Caco-2 (cell line): Measurements from ENCODE around the gene CCNI2. TPM values are rescaled to one million over a fixed set of nuclear protein-coding genes. Genes with fewer than 3 reads are reported as not detected.

ENCODE experiments used
- BruUV-seq: library from RNA; stranded (reverse); fragments of 400-500 nt; replicated peaks from 2 replicates; lab custom pipeline; 2021; lab: Mats Ljungman, UMichigan
- CTCF ChIA-PET: fragments of 300-600 bp; sonication (Branson Sonifier 250); formaldehyde crosslinking; loops from one replicate; lab custom pipeline; 2022; ENCODE audit warnings: antibody characterized with exemption; lab: Charles Lee
- POLR2A ChIA-PET: fragments of 300-600 bp; sonication (Branson Sonifier 250); formaldehyde crosslinking; loops from one replicate; lab custom pipeline; 2022; ENCODE audit warnings: antibody characterized with exemption; lab: Charles Lee
- DNase-seq, 2 experiments: peaks; one replicate each; pipeline versions ENCODE4 v3.0.0 to v3.0.0-alpha.2; 2020 to 2022
- H3K27me3 ChIP-seq: replicated peaks from 2 replicates; pipeline ENCODE4 v1.6.0; 2011; ENCODE audit warnings: low read length; ENCODE audit not compliant: control insufficient read depth, insufficient read depth
- H3K36me3 ChIP-seq: 2 replicates; pipeline ENCODE4 v1.5.1; 2011; ENCODE audit warnings: low read length; ENCODE audit not compliant: control insufficient read depth, insufficient read depth
- H3K4me1 ChIP-seq: fragments of 250-450 bp; sonication (Bioruptor Pico); 2 replicates; pipeline ENCODE4 v1.5.1; 2020; ENCODE audit warnings: mild to moderate bottlenecking
- H3K4me3 ChIP-seq: 2 replicates; pipeline ENCODE4 v1.5.1; 2011; ENCODE audit warnings: low read depth, mild to moderate bottlenecking, control low read depth, low read length
- H3K9me3 ChIP-seq: fragments of 250-450 bp; sonication (Bioruptor Pico); 2 replicates; pipeline ENCODE4 v1.5.1; 2020; ENCODE audit warnings: mild to moderate bottlenecking, moderate library complexity
- H3K27ac Mint-ChIP-seq: one replicate; pipeline ENCODE4 v1.8.0; 2022; ENCODE audit warnings: mixed read lengths; ENCODE audit not compliant: unreplicated experiment
- H3K27me3 Mint-ChIP-seq: one replicate; pipeline ENCODE4 v1.8.0; 2022; ENCODE audit warnings: mixed read lengths; ENCODE audit not compliant: insufficient read depth, unreplicated experiment
- H3K36me3 Mint-ChIP-seq: one replicate; pipeline ENCODE4 v1.8.0; 2022; ENCODE audit warnings: mild to moderate bottlenecking, mixed read lengths; ENCODE audit not compliant: insufficient read depth, unreplicated experiment
- H3K4me1 Mint-ChIP-seq: one replicate; pipeline ENCODE4 v1.8.0; 2022; ENCODE audit warnings: low read depth, mixed read lengths; ENCODE audit not compliant: unreplicated experiment
- H3K4me3 Mint-ChIP-seq: one replicate; pipeline ENCODE4 v1.8.0; 2022; ENCODE audit warnings: mild to moderate bottlenecking, moderate library complexity, mixed read lengths; ENCODE audit not compliant: unreplicated experiment
- H3K9me3 Mint-ChIP-seq: one replicate; pipeline ENCODE4 v1.8.0; 2022; ENCODE audit warnings: mixed read lengths; ENCODE audit not compliant: unreplicated experiment
- CTCF ChIP-seq, 2 experiments: fragments of 200-600 bp in 1 of 2; IDR thresholded peaks; 1 replicate in 1 of 2; 2 replicates in 1 of 2; pipeline versions ENCODE4 v1.5.1 to v1.8.0; 2011 to 2022; ENCODE audit warnings: antibody characterized with exemption in 1 of 2, control low read depth in 1 of 2, inconsistent platforms in 1 of 2, low read depth in 1 of 2, low read length in 1 of 2, mild to moderate bottlenecking in 1 of 2, moderate library complexity in 1 of 2; ENCODE audit not compliant: insufficient read depth in 1 of 2, severe bottlenecking in 1 of 2, unreplicated experiment in 1 of 2
- intact Hi-C: fragments of 100-400 bp; cut with micrococcal nuclease; formaldehyde crosslinking; loops from one replicate; pipeline ENCODE4 v1.10.0; 2022; ENCODE audit not compliant: unreplicated experiment
- total RNA-seq: library from RNA; stranded (reverse); gene quantifications from 2 replicates; pipeline ENCODE4 v1.2.3, GENCODE V29; 2022

The CCNI2 gene
- total RNA-seq, 1 experiment from 2014 or later: 0.18 TPM

GRCh38 chr5:132766806-132767055 lies 19.5 kb downstream of the CCNI2 start:
- no peak for DNase-seq
- CTCF ChIA-PET: no interaction called here
- Histone ChIP-seq H3K36me3 (peaks cover 2% of the 10 kb centered on the region), H3K4me1 (peaks cover 10% of the 10 kb centered on the region), H3K27me3 (no peaks in the 10 kb centered on the region), H3K9me3 (no peaks in the 10 kb centered on the region), H3K4me3 (no peak overlapping the region)
- BruUV-seq: no TSS peak
- Mint-ChIP-seq H3K27ac (no peak overlapping the region), H3K4me1 (no peaks in the 10 kb centered on the region), H3K9me3 (no peaks in the 10 kb centered on the region), H3K36me3 (no peaks in the 10 kb centered on the region), H3K27me3 (no peaks in the 10 kb centered on the region), H3K4me3 (no peak overlapping the region)
- POLR2A ChIA-PET: no interaction called here
- intact Hi-C loops: no loop called here
- no peak for TF ChIP-seq CTCF (IDR thresholded peaks at IDR 0.05; ENCODE audit: insufficient read depth in 1 of 2, low read depth in 1 of 2, low read length in 1 of 2, severe bottlenecking in 1 of 2, unreplicated experiment in 1 of 2)

- Histone ChIP-seq H3K36me3 (peaks cover 2% of the 10 kb centered on the region), H3K4me1 (peaks cover 14% of the 10 kb centered on the region), H3K9me3 (no peaks in the 10 kb centered on the region), H3K4me3 (no peak overlapping the region), H3K27me3 (no peaks in the 10 kb centered on the region)
- no peaks in the 10 kb centered on the region for H3K4me1 Mint-ChIP-seq
- POLR2A ChIA-PET: no interaction called here
- TF ChIP-seq CTCF (IDR thresholded peaks at IDR 0.05; ENCODE audit: insufficient read depth in 1 of 2, low read depth in 1 of 2, low read length in 1 of 2, severe bottlenecking in 1 of 2, unreplicated experiment in 1 of 2): no peak
- no TSS peak for BruUV-seq
- no peaks in the 10 kb centered on the region for H3K27me3 Mint-ChIP-seq
- no peak overlapping the region for H3K27ac Mint-ChIP-seq
- no peaks in the 10 kb centered on the region for H3K9me3 Mint-ChIP-seq
- CTCF ChIA-PET: no interaction called here
- DNase-seq: no peak
- intact Hi-C loops: no loop called here
- H3K36me3 Mint-ChIP-seq: no peaks in the 10 kb centered on the region
- no peak overlapping the region for H3K4me3 Mint-ChIP-seq
Measured at GRCh38 chr5:132767150-132767549, 19.9 kb downstream of the CCNI2 start.

- POLR2A ChIA-PET: no interaction called here
- peaks cover 2% of the 10 kb centered on the region for H3K36me3 ChIP-seq
- CTCF ChIA-PET: no interaction called here
- Mint-ChIP-seq H3K9me3 (no peaks in the 10 kb centered on the region), H3K4me3 (no peak overlapping the region), H3K4me1 (no peaks in the 10 kb centered on the region), H3K27ac (no peak overlapping the region), H3K27me3 (no peaks in the 10 kb centered on the region), H3K36me3 (no peaks in the 10 kb centered on the region)
- no peaks in the 10 kb centered on the region for H3K9me3 ChIP-seq
- no peak for TF ChIP-seq CTCF (IDR thresholded peaks at IDR 0.05; ENCODE audit: insufficient read depth in 1 of 2, low read depth in 1 of 2, low read length in 1 of 2, severe bottlenecking in 1 of 2, unreplicated experiment in 1 of 2)
- H3K27me3 ChIP-seq: no peaks in the 10 kb centered on the region
- BruUV-seq: no TSS peak
- intact Hi-C loops: no loop called here
- no peak for DNase-seq
- H3K4me1 ChIP-seq: peaks cover 22% of the 10 kb centered on the region
- H3K4me3 ChIP-seq: no peak overlapping the region
Measured at GRCh38 chr5:132768485-132768868, 21.3 kb downstream of the CCNI2 start.
